Body of pancreas (tissue), 4 donors: ENCODE results near the gene TNS2. TPM values are rescaled to one million over a fixed set of nuclear protein-coding genes. Genes with fewer than 3 reads are reported as not detected.
"Not testable (repeated sequence)": the region's sequence is repeated elsewhere in the genome, so short reads cannot be mapped to it uniquely, and the experiment has no call there.

ENCODE experiments used
- ATAC-seq: fragments of 150-250 bp; one replicate; pipeline ENCODE4 v1.9.1; 2016
- DNase-seq, 4 donors: peaks; one replicate each; pipeline ENCODE4 v3.0.0-alpha.2; 2019
- H3K27ac ChIP-seq, 4 donors: fragments of 200-600 bp; sonication (generic); 1 replicate in 3 of 4; 2 replicates in 1 of 4; pipeline versions ENCODE4 v1.5.1 to v1.6.1; 2016 to 2019; ENCODE audit warnings: mild to moderate bottlenecking in 1 of 4, mixed read lengths in 1 of 4, moderate library complexity in 1 of 4
- H3K27me3 ChIP-seq, 2 donors: fragments of 200-600 bp; sonication (generic); one replicate each; pipeline ENCODE4 v1.6.0; 2016; ENCODE audit warnings: mild to moderate bottlenecking in 1 of 2
- H3K36me3 ChIP-seq, 2 donors: fragments of 200-600 bp; sonication (generic); replicated peaks in 1 of 2; 2 replicates each; pipeline ENCODE4 v1.5.1; 2016; ENCODE audit warnings: low read depth in 2 of 2; ENCODE audit not compliant: insufficient read depth in 1 of 2
- H3K4me1 ChIP-seq: fragments of 200-600 bp; sonication (generic); one replicate; pipeline ENCODE4 v1.6.0; 2016
- H3K4me3 ChIP-seq, 2 donors: fragments of 200-600 bp; sonication (generic); 1 replicate in 1 of 2; 2 replicates in 1 of 2; pipeline ENCODE4 v1.5.1; 2016 to 2019
- H3K9me3 ChIP-seq, 3 donors: fragments of 200-600 bp; sonication (generic); 1 replicate in 2 of 3; 2 replicates in 1 of 3; pipeline ENCODE4 v1.5.1; 2016
- CTCF ChIP-seq, 7 experiments: fragments of 450-650 bp in 4 of 7; fragments of 200-600 bp in 3 of 7; sonication (generic) in 3 of 7; IDR thresholded peaks; one replicate each; pipeline ENCODE4 v1.5.1; 2016 to 2019; ENCODE audit warnings: antibody characterized with exemption in 7 of 7
- POLR2A ChIP-seq, 3 donors: fragments of 450-650 bp; IDR thresholded peaks; one replicate each; pipeline ENCODE4 v1.6.1; 2016; ENCODE audit warnings: antibody characterized with exemption in 3 of 3, mild to moderate bottlenecking in 2 of 3
- WGBS, 2 donors: methylation state at CpG; one replicate each; pipeline ENCODE4 v1.1.5; 2017; 5-methylcytosine and 5-hydroxymethylcytosine counted together
- intact Hi-C: fragments of 100-400 bp; cut with DNase I; formaldehyde crosslinking; loops from one replicate; pipeline ENCODE4 v1.15.1; 2023
- microRNA-seq, 2 donors: library from miRNA; unstranded; fragments of <30 nt; microRNA quantifications; one replicate each; pipeline ENCODE4, GENCODE V29; 2016; ENCODE audit warnings: borderline number of aligned reads in 2 of 2, borderline replicate concordance in 2 of 2
- small RNA-seq: library from RNA; depleted of rRNA; stranded (forward); fragments of <200 nt; gene quantifications from one replicate; pipeline ENCODE3, GENCODE V24; 2016
- total RNA-seq, 2 donors: library from RNA; depleted of rRNA; stranded (reverse); fragments of >200 nt; gene quantifications; one replicate each; pipeline ENCODE4 v1.1.0, GENCODE V29; 2016

The TNS2 gene
- total RNA-seq, 2 donors from 2014 or later: 75.5 to 113 TPM

DNA sequence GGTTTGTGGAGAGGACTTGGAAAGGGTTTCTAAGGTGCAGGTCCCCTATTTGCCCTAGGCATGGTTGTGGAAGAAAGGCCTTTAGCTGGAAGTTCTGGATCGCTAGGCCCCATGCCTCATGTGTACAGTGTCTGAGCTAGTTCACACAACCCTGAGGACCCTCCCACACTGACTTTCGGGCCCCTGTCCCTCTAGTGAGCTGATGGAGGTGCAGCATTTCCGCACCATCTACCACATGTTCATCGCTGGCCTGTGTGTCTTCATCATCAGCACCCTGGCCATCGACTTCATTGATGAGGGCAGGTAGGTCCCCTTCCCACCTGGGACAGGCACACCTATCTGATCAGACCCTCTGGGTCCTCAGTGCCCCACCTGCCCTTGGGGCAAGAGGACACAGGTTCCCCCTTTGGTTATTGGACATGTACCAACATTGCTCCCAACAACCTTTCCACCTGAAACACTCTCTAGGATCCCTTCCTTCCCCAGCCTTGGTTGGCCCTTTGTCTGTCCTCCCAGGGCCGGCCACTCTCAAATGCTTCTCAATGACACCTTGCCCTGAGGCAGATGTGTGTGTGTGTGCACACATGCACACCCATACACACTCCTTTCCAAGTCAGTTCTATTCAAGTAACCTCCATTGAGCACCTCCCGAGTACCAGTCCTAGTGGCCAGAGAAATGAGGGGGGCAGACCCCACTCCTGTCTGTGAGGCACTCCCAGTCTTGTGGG lies 56.0 kb downstream of the TNS2 start:
- TF ChIP-seq POLR2A (IDR thresholded peaks at IDR 0.05) (no peak), CTCF (IDR thresholded peaks at IDR 0.05) (no peak)
- Histone ChIP-seq H3K4me3 (no peak overlapping the region), H3K9me3 (no peaks in the 10 kb centered on the region), H3K4me1 (peaks cover 20% of the 10 kb centered on the region), H3K27me3 (no peaks in the 10 kb centered on the region), H3K27ac (no peak overlapping the region), H3K36me3 (no peaks in the 10 kb centered on the region)
- WGBS, 2 donors: 88% methylated on average over 7 of the region's 7 CpGs
- ATAC-seq: no peak
- DNase-seq: no peak
- intact Hi-C loops: no loop called here

- TF ChIP-seq CTCF (IDR thresholded peaks at IDR 0.05): no peak
- TF ChIP-seq POLR2A (IDR thresholded peaks at IDR 0.05): no peak
- no peaks in the 10 kb centered on the region for H3K27me3 ChIP-seq
- H3K4me1 ChIP-seq: peaks cover 16% of the 10 kb centered on the region
- intact Hi-C loops: no loop called here
- DNase-seq: no peak
- no peaks in the 10 kb centered on the region for H3K36me3 ChIP-seq
- H3K27ac ChIP-seq: no peak overlapping the region
- no peak overlapping the region for H3K4me3 ChIP-seq
- 63% methylated on average over 7 of the region's 7 CpGs for WGBS, 2 donors
- no peak for ATAC-seq
- H3K9me3 ChIP-seq: no peaks in the 10 kb centered on the region
Observed at GRCh38 chr12:53107122-53107521, 57.3 kb downstream of the TNS2 start.

DNA sequence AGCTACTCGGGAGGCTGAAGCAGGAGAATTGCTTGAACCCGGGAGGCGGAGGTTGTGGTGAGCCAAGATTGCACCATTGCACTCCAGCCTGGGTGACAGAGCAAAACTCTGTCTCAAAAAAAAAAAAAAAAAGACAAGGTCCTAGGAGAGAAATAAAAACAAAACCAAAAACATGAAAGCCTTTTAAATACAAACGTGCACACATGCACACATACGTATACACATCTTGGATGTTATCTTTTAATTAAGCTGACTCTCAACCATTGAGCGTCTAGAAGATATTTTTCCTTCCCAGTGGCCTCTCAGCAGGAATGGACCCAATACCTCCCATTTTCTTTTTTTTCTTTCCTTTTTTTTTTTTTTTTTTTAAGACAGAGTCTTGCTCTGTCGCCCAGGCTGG lies 62.6 kb downstream of the TNS2 start:
- DNase-seq, H3K27ac ChIP-seq, ATAC-seq, H3K4me3 ChIP-seq, intact Hi-C loops, H3K36me3 ChIP-seq, H3K27me3 ChIP-seq, H3K9me3 ChIP-seq, H3K4me1 ChIP-seq: not testable (repeated sequence)
- WGBS, 2 donors: 84 to 91% methylated on average over 7 of the region's 7 CpGs

DNA sequence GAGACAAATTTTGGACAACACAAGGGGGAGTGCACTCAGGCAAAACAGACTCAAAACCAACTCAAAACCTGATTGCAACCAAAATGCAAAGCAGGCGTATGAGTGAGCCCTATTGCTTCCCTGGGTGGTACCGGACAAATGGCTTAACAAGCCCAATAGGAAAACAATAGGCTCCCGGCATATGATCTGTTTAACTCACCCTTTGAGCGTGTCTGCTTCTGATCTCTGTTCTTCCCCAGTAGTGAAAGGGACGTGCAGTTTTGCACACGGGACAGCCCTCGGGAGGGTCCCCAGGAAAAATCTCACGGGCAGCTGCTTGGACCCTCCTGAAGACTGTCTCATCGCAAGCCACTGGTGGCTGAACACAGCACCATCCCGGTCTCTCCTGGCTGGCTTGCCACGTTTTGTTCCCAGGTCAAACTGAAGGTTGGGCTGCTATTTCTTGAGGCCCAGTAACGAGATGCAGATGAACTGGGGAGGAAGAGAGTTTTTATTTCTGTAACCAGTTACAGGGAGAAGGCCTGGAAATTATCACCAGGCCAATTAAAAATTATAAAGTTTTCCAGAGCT lies 63.4 kb downstream of the TNS2 start:
- no peaks in the 10 kb centered on the region for H3K4me1 ChIP-seq
- intact Hi-C loops: no loop called here
- TF ChIP-seq CTCF (IDR thresholded peaks at IDR 0.05) (no peak), POLR2A (IDR thresholded peaks at IDR 0.05) (no peak)
- DNase-seq (no peak), ATAC-seq (no peak)
- no peak overlapping the region for H3K27ac ChIP-seq
- no peaks in the 10 kb centered on the region for H3K9me3 ChIP-seq
- no peak overlapping the region for H3K4me3 ChIP-seq
- H3K36me3 ChIP-seq: no peaks in the 10 kb centered on the region
- WGBS, 2 donors: 84 to 88% methylated on average over 12 of the region's 12 CpGs
- no peaks in the 10 kb centered on the region for H3K27me3 ChIP-seq

DNA sequence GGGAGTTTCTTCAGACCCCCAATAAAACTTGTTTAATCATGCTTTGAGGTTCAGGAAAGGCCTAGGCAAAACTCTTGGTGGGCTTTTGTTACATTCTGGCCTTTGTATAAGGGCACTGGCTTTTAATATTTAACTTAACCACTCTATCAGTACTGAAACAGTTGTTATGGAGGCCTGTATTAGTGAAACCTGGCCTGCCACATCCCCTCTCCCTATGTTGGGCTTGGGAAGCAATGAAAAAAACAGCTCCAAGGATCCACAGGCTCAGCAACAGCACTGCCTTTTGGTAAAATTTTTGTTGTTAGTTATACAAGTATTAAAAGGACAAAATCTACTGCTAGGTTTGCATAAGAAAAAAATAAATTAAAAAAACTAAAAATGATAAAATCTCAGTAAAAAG lies 64.1 kb downstream of the TNS2 start:
- no peaks in the 10 kb centered on the region for H3K9me3 ChIP-seq
- no peaks in the 10 kb centered on the region for H3K4me1 ChIP-seq
- H3K27ac ChIP-seq: no peak overlapping the region
- no peaks in the 10 kb centered on the region for H3K36me3 ChIP-seq
- H3K27me3 ChIP-seq: no peaks in the 10 kb centered on the region
- TF ChIP-seq POLR2A (IDR thresholded peaks at IDR 0.05) (no peak), CTCF (IDR thresholded peaks at IDR 0.05) (no peak)
- H3K4me3 ChIP-seq: no peak overlapping the region
- DNase-seq (no peak), ATAC-seq (no peak)
- intact Hi-C loops: no loop called here

Small RNA genes lying within 50 kb of the gene (microRNA-seq; reads per million reads assigned to microRNA genes)
- gene MIR6757: 0.45 to 1.4 reads per million in 2 donors

Small RNA genes lying within 50 kb of the gene (small RNA-seq; reads per million reads assigned to genes)
- not detected for gene MIR6757

Other genes starting within 250 kb of the TNS2 start
- under 1 TPM in 1 of 2 donors, not detected in 1; 0.52 TPM for gene KRT4, start 235.9 kb upstream of the TNS2 start, total RNA-seq
- gene KRT79, start 215.8 kb upstream of the TNS2 start, total RNA-seq: not detected
- gene KRT78, start 201.1 kb upstream of the TNS2 start, total RNA-seq: not detected
- gene KRT8, start 145.0 kb upstream of the TNS2 start, total RNA-seq: 100 to 1,000 TPM; 394 to 455 TPM
- 100 to 1,000 TPM; 542 to 573 TPM for gene KRT18, start 100.9 kb upstream of the TNS2 start, total RNA-seq
- 100 to 1,000 TPM; 326 to 389 TPM for gene EIF4B, start 43.6 kb upstream of the TNS2 start, total RNA-seq
- 10 to 100 TPM; 35.3 to 59.3 TPM for gene SPRYD3, start 29.3 kb downstream of the TNS2 start, total RNA-seq
- 100 to 1,000 TPM; 154 to 204 TPM for gene IGFBP6, start 47.6 kb downstream of the TNS2 start, total RNA-seq
- gene SOAT2, start 53.4 kb downstream of the TNS2 start, total RNA-seq: not detected
- 10 to 100 TPM; 10.1 to 21.4 TPM for gene ZNF740, start 130.7 kb downstream of the TNS2 start, total RNA-seq
- 10 to 100 TPM; 31.4 to 64.3 TPM for gene CSAD, start 130.9 kb downstream of the TNS2 start, total RNA-seq
- gene ITGB7, start 157.2 kb downstream of the TNS2 start, total RNA-seq: 1 to 10 TPM; 2.3 to 4.9 TPM
- 10 to 100 TPM in 1 of 2 donors, 1 to 10 TPM in 1; 9.2 to 11.7 TPM for gene RARG, start 182.1 kb downstream of the TNS2 start, total RNA-seq
- not detected for gene ESPL1, start 218.2 kb downstream of the TNS2 start, total RNA-seq
- 100 to 1,000 TPM; 337 to 403 TPM for gene PFDN5, start 245.5 kb downstream of the TNS2 start, total RNA-seq
- 10 to 100 TPM; 25.4 to 25.7 TPM for gene MYG1, start 249.6 kb downstream of the TNS2 start, total RNA-seq